Measurements from ENCODE around the gene AK6.

DNA sequence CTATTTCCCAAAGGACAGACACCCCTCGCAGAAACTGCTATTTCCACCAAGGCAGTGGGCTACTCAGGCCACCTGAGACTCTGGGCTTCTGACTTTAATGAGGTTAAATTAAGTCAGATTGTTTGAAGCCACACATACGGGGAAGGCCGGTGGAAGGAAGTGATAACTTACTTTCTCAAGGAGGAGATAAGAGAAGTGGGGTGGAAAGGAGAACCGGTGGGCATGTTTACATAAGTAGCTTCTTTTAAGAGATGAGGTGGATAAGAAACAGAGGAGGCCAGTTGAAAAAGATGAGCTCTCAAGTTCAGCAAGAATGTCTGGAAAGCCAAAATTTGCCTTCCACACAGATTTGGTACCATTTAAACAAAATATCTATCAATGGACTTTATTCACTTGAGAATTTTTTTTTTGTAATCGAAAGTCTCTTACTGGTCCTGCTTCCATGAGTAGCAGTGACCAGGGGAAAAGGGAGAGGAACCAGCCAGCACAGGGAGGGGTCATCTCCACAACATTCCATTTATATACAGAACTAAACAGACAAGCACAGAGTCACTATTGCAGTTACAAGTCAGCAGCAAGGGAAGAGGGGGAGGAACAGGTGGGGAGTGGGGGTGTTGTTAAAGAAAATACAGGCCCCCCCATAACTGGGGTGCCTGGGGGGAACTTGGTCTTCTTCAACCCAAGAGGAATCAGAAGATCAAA, 56.7 kb downstream of the AK6 start:
- TF ChIP-seq, protein P1, sequence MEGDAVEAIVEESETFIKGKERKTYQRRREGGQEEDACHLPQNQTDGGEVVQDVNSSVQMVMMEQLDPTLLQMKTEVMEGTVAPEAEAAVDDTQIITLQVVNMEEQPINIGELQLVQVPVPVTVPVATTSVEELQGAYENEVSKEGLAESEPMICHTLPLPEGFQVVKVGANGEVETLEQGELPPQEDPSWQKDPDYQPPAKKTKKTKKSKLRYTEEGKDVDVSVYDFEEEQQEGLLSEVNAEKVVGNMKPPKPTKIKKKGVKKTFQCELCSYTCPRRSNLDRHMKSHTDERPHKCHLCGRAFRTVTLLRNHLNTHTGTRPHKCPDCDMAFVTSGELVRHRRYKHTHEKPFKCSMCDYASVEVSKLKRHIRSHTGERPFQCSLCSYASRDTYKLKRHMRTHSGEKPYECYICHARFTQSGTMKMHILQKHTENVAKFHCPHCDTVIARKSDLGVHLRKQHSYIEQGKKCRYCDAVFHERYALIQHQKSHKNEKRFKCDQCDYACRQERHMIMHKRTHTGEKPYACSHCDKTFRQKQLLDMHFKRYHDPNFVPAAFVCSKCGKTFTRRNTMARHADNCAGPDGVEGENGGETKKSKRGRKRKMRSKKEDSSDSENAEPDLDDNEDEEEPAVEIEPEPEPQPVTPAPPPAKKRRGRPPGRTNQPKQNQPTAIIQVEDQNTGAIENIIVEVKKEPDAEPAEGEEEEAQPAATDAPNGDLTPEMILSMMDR (IDR thresholded peaks at IDR 0.05), result no peak
- TF ChIP-seq POLR2A (IDR thresholded peaks at IDR 0.05) (no peak), POLR2AphosphoS5 (IDR thresholded peaks at IDR 0.05) (no peak)

Data from upper lobe of left lung (tissue), 4 donors.